Measurements from ENCODE around the gene LPAR6. TPM values are rescaled to one million over a fixed set of nuclear protein-coding genes. Genes with fewer than 3 reads are reported as not detected.

The LPAR6 gene
- total RNA-seq, 3 donors from 2014 or later (not counting 1 experiment from before 2014, with no cell fraction given), result 38.5 to 48.9 (median 41.1) TPM

DNA sequence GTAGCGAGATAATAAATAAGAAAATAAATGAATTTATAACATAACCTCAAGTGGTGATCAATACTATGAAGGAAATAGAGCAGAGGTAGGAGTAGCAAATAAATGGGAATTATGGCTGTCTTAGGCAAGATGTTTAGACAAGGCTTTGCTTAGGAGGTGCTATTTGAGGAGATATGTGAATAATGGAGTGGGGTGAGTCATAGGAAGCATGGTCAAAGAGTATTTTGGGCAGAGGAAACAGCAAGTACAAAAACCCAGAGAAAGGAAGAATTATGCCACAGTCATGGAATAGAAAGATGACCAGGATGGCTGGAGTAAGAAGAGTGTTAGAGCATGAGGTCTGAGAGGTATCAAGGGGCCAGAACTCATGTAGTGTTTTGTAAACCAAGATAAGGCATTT is 33.6 kb upstream of the LPAR6 start:
- H3K4me1 Mint-ChIP-seq, result peaks cover 11 to 21% of the 10 kb centered on the region in 2 donors
- peaks cover 4% of the 10 kb centered on the region for H3K4me1 ChIP-seq (ENCODE audit: control insufficient read depth, insufficient read depth, low read length)
- H3K36me3 ChIP-seq (ENCODE audit: control insufficient read depth, insufficient read depth, low read length), result no peaks in the 10 kb centered on the region
- WGBS (ENCODE audit: insufficient coverage), result no CpG with 5 or more reads among the region's 1 CpG
- no peaks in the 10 kb centered on the region for H3K27me3 ChIP-seq (ENCODE audit: control insufficient read depth, insufficient read depth, low read length)
- peaks cover 0 to 8% of the 10 kb centered on the region in 2 donors for H3K9me3 Mint-ChIP-seq
- no peak overlapping the region for H3K4me3 ChIP-seq (ENCODE audit: low read length)
- DNase-seq (no peak), ATAC-seq (peak in 2 of 3 donors; percentile 44 to 59)
- intact Hi-C loops (cut with micrococcal nuclease), result loop anchor here (5.0 kb wide), 1 partner anchor 34 kb away; the partner anchor contains the start of gene LPAR6
- peaks cover 12% of the 10 kb centered on the region for H3K36me3 Mint-ChIP-seq
- TF ChIP-seq CTCF (IDR thresholded peaks at IDR 0.05), result no peak
- no peak overlapping the region for H3K4me3 Mint-ChIP-seq
- peaks cover 2% of the 10 kb centered on the region for H3K9me3 ChIP-seq (ENCODE audit: control insufficient read depth, insufficient read depth, low read length)
- no peak overlapping the region for H3K27ac ChIP-seq (ENCODE audit: low read length)
- no peaks in the 10 kb centered on the region for H3K27me3 Mint-ChIP-seq (ENCODE audit: low read depth in 2 of 2)
- H3K27ac Mint-ChIP-seq, result no peak overlapping the region

DNA sequence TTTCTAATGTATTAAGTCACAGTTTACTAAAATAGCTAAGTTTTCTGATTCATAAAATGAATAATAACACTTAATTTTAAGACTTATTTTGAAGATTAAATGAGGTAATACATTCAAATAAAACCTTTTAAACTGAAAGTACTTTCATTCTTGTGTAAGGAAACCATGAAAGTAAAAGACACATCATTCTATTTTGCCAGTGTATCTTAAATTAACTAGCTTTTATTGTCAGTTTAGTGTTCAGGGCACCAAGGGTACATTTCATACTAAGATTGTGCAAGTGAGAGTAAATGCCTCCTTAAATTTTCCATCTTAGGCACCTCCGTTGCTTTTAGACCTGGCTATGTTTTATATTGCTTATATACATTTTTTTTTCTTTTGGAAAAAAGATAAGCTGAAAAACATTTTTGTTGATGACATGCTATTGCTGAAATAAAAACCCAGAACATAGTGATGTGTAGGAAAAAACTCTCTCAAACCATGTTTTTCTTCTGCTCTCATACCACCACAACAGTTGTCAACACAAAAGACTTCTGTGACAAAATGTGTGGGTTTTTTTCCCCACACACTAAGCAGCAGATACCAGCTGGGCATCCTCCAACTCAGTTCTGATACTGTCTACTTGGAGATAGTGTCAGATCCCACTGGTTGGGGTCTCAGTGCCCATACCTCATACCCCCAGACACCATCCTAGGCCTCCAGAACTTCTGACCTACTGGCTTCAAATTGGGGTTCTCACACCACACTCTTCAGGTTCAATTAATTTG is 30.7 kb upstream of the LPAR6 start:
- no peak overlapping the region for H3K4me3 Mint-ChIP-seq
- no peaks in the 10 kb centered on the region for H3K36me3 Mint-ChIP-seq

GRCh38 chr13:48437371-48437770 is 24.5 kb upstream of the LPAR6 start:
- no peak for ATAC-seq
- intact Hi-C loops (cut with micrococcal nuclease), result no loop called here
- Mint-ChIP-seq H3K4me3 (no peak overlapping the region), H3K4me1 (peaks cover 19 to 28% of the 10 kb centered on the region in 2 donors), H3K27me3 (ENCODE audit: low read depth in 2 of 2) (no peaks in the 10 kb centered on the region), H3K36me3 (no peaks in the 10 kb centered on the region), H3K27ac (no peak overlapping the region), H3K9me3 (no peaks in the 10 kb centered on the region)
- Histone ChIP-seq H3K36me3 (ENCODE audit: control insufficient read depth, insufficient read depth, low read length) (no peaks in the 10 kb centered on the region), H3K4me3 (ENCODE audit: low read length) (no peak overlapping the region), H3K4me1 (ENCODE audit: control insufficient read depth, insufficient read depth, low read length) (peaks cover 2% of the 10 kb centered on the region), H3K9me3 (ENCODE audit: control insufficient read depth, insufficient read depth, low read length) (no peaks in the 10 kb centered on the region), H3K27ac (ENCODE audit: low read length) (no peak overlapping the region), H3K27me3 (ENCODE audit: control insufficient read depth, insufficient read depth, low read length) (no peaks in the 10 kb centered on the region)
- no peak for DNase-seq
- WGBS (ENCODE audit: insufficient coverage), result 83% methylated on average over 3 of the region's 3 CpGs
- TF ChIP-seq CTCF (IDR thresholded peaks at IDR 0.05), result no peak

More for the DNA sequence above, 30.7 kb upstream of the LPAR6 start:
- peak in 1 of 2 donors; percentile 13 for DNase-seq
- H3K4me3 ChIP-seq (ENCODE audit: low read length), result no peak overlapping the region
- Mint-ChIP-seq H3K4me1 (peaks cover 6 to 11% of the 10 kb centered on the region in 2 donors), H3K9me3 (no peaks in the 10 kb centered on the region), H3K27me3 (ENCODE audit: low read depth in 2 of 2) (no peaks in the 10 kb centered on the region), H3K27ac (peak overlapping the region; percentile 27 to 78)
- peak in 1 of 3 donors; percentile 18 for ATAC-seq
- no peaks in the 10 kb centered on the region for H3K27me3 ChIP-seq (ENCODE audit: control insufficient read depth, insufficient read depth, low read length)
- H3K36me3 ChIP-seq (ENCODE audit: control insufficient read depth, insufficient read depth, low read length), result no peaks in the 10 kb centered on the region
- H3K9me3 ChIP-seq (ENCODE audit: control insufficient read depth, insufficient read depth, low read length), result no peaks in the 10 kb centered on the region
- H3K27ac ChIP-seq (ENCODE audit: low read length), result no peak overlapping the region
- intact Hi-C loops (cut with micrococcal nuclease), result no loop called here
- no CpG with 5 or more reads among the region's 1 CpG for WGBS (ENCODE audit: insufficient coverage)
- no peak for TF ChIP-seq CTCF (IDR thresholded peaks at IDR 0.05)
- H3K4me1 ChIP-seq (ENCODE audit: control insufficient read depth, insufficient read depth, low read length), result no peaks in the 10 kb centered on the region
